ENCODE data around the gene INPP4B.

INPP4B gene

DNA sequence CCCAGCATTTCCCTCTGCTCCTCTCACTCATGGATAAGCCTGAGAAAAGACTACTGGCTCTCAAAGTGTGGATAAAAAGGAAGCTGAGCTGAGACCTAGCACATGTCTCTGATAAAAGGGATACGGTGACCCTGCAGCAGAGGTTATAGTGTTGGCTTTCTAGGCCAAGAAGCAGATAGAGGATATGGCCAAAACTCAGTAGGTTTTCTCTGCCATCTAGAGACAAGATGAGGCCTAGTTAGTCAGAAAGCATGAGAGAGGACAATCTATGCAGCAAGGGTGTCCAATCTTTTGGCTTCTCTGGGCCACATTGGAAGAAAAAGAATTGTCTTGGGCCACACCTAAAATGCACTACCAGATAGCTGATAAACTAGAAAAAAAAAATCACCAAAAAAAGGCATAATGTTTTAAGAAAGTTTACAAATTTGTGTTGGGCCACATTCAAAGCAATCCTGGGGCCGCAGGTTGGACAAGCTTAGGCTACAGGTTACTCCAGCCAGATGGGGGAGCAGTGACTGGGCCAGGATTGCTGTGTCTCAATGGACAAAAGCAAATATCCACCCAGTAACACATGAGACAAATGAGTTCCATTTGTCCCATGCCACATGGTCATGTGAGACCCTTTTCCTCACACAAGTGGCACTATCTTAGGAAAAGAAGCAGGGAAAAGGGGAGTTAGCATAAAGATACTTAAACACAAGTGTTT lies 411.4 kb downstream of the INPP4B start:
- Histone ChIP-seq H3K27ac (ENCODE audit: low read depth, low read length) (no peak overlapping the region), H3K4me1 (ENCODE audit: control insufficient read depth in 1 of 2, insufficient read depth in 2 of 2, low read length in 2 of 2) (no peaks in the 10 kb centered on the region), H3K36me3 (ENCODE audit: control insufficient read depth in 1 of 2, insufficient read depth in 2 of 2, low read length in 2 of 2) (no peaks in the 10 kb centered on the region), H3K27me3 (ENCODE audit: control insufficient read depth in 1 of 2, insufficient read depth in 2 of 2, low read length in 2 of 2) (no peaks in the 10 kb centered on the region), H3K9me3 (ENCODE audit: control insufficient read depth in 1 of 2, low read length in 2 of 2) (no peaks in the 10 kb centered on the region), H3K9ac (ENCODE audit: low read depth in 1 of 2, low read length in 2 of 2) (no peak overlapping the region), H3K4me3 (ENCODE audit: low read depth in 1 of 2, low read length in 2 of 2) (no peak overlapping the region)

DNA sequence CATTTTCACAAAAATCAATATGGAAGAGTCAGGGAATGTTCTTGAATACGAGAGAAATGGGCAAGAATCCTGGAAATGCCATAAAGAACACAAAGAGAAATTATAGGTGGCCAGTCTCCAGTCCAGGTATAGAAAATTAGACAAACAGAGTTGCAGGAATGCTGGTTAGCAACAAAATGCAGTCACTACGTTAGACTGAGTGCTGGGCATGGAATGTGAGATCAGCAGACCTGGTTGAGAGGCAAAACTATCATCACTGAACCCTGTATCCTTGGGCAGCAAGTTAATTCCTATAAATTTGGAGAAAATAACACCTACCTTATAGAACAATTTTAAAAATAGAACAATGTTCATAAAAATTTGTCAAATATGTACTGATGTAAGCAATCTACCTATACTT lies 417.4 kb downstream of the INPP4B start:
- H3K9ac ChIP-seq (ENCODE audit: low read depth in 1 of 2, low read length in 2 of 2) = no peak overlapping the region
- no peak overlapping the region for H3K27ac ChIP-seq (ENCODE audit: low read depth, low read length)
- no peaks in the 10 kb centered on the region for H3K27me3 ChIP-seq (ENCODE audit: control insufficient read depth in 1 of 2, insufficient read depth in 2 of 2, low read length in 2 of 2)
- no peaks in the 10 kb centered on the region for H3K4me1 ChIP-seq (ENCODE audit: control insufficient read depth in 1 of 2, insufficient read depth in 2 of 2, low read length in 2 of 2)
- no peak overlapping the region for H3K4me3 ChIP-seq (ENCODE audit: low read depth in 1 of 2, low read length in 2 of 2)
- H3K36me3 ChIP-seq (ENCODE audit: control insufficient read depth in 1 of 2, insufficient read depth in 2 of 2, low read length in 2 of 2) = no peaks in the 10 kb centered on the region
- no peaks in the 10 kb centered on the region for H3K9me3 ChIP-seq (ENCODE audit: control insufficient read depth in 1 of 2, low read length in 2 of 2)

DNA sequence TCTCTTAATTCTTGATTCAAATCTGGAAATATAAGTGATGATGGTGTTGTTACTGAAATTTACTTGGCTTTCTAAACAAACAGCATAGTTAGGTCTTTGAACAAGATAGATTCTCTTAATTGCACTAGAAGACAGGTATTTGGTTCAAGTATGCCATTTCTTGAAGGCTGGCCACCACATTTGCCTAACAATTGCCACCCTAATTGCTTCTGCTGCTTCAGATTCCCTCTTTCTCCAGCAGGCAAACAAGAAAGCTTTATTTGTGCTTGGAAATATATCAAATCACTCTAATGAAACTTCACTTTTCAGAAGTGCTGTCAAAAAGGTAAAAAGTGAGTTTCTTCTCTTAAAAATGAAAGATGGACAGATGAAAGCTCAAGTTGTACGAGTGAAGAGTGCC lies 418.6 kb downstream of the INPP4B start:
- no peaks in the 10 kb centered on the region for H3K4me1 ChIP-seq (ENCODE audit: control insufficient read depth in 1 of 2, insufficient read depth in 2 of 2, low read length in 2 of 2)
- H3K9me3 ChIP-seq (ENCODE audit: control insufficient read depth in 1 of 2, low read length in 2 of 2) = no peaks in the 10 kb centered on the region
- H3K27me3 ChIP-seq (ENCODE audit: control insufficient read depth in 1 of 2, insufficient read depth in 2 of 2, low read length in 2 of 2) = no peaks in the 10 kb centered on the region
- no peak overlapping the region for H3K27ac ChIP-seq (ENCODE audit: low read depth, low read length)
- H3K36me3 ChIP-seq (ENCODE audit: control insufficient read depth in 1 of 2, insufficient read depth in 2 of 2, low read length in 2 of 2) = no peaks in the 10 kb centered on the region
- H3K4me3 ChIP-seq (ENCODE audit: low read depth in 1 of 2, low read length in 2 of 2) = no peak overlapping the region
- no peak overlapping the region for H3K9ac ChIP-seq (ENCODE audit: low read depth in 1 of 2, low read length in 2 of 2)

DNA sequence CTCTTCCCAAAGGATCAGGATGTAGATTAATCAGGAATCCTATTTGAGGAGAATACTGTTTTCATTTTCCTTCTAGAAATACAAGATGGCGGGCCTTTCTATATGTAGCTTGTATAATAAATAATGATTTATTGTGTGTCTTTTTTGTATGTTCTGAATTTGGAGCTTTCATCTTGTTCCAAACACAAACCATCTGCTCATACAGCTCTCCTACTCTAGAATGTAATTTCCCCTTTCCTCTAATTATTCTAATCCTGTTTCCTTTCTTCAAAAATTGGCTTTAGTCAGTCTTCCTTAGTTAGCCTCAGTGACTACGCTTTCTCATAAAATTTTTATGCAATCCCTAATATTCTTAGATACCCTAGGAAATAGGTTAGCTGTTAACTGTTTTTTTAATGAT lies 422.2 kb downstream of the INPP4B start:
- Histone ChIP-seq H3K4me1 (ENCODE audit: control insufficient read depth in 1 of 2, insufficient read depth in 2 of 2, low read length in 2 of 2) (peaks cover 0 to 5% of the 10 kb centered on the region in 2 donors), H3K9me3 (ENCODE audit: control insufficient read depth in 1 of 2, low read length in 2 of 2) (no peaks in the 10 kb centered on the region), H3K27me3 (ENCODE audit: control insufficient read depth in 1 of 2, insufficient read depth in 2 of 2, low read length in 2 of 2) (no peaks in the 10 kb centered on the region), H3K9ac (ENCODE audit: low read depth in 1 of 2, low read length in 2 of 2) (no peak overlapping the region), H3K27ac (ENCODE audit: low read depth, low read length) (no peak overlapping the region), H3K4me3 (ENCODE audit: low read depth in 1 of 2, low read length in 2 of 2) (no peak overlapping the region), H3K36me3 (ENCODE audit: control insufficient read depth in 1 of 2, insufficient read depth in 2 of 2, low read length in 2 of 2) (no peaks in the 10 kb centered on the region)

DNA sequence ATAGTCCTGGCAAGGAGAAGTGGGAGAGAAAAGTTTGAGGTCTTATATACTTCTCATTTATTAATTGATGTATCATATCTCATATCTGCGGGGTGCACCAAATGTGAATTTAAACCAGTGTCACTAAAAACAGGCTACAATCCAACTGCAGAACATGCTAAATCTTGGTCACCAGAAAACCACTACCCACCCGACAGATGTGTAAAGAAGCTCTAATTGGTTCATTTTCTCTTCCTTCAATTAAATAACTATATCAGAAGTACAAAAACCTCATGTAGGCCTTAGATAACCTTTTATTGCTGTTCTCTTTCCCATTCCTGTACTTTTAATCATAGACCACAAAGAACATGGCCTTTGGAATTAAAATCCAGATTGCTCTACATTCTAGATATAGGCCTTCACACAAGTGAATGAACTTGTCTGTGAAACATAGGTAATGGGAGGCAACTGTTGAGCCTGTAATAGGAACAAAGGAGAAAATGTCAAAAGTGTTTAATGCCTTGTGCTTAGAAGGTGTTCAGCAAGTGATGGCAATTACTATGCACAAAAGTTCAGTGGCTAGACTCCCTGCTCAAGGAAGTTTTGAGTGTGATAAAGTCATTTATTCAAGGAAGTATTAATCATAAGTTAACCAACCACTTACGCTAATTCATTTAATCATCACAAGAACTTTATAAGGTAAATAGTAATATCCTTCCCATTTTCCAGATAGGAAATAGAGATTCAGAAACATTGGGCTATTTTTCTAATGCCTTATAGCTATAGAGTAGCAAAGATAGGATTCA lies 425.6 kb downstream of the INPP4B start:
- Histone ChIP-seq H3K9me3 (ENCODE audit: control insufficient read depth in 1 of 2, low read length in 2 of 2) (no peaks in the 10 kb centered on the region), H3K27me3 (ENCODE audit: control insufficient read depth in 1 of 2, insufficient read depth in 2 of 2, low read length in 2 of 2) (no peaks in the 10 kb centered on the region), H3K4me3 (ENCODE audit: low read depth in 1 of 2, low read length in 2 of 2) (no peak overlapping the region), H3K36me3 (ENCODE audit: control insufficient read depth in 1 of 2, insufficient read depth in 2 of 2, low read length in 2 of 2) (no peaks in the 10 kb centered on the region), H3K4me1 (ENCODE audit: control insufficient read depth in 1 of 2, insufficient read depth in 2 of 2, low read length in 2 of 2) (peaks cover 0 to 5% of the 10 kb centered on the region in 2 donors), H3K9ac (ENCODE audit: low read depth in 1 of 2, low read length in 2 of 2) (no peak overlapping the region), H3K27ac (ENCODE audit: low read depth, low read length) (no peak overlapping the region)

DNA sequence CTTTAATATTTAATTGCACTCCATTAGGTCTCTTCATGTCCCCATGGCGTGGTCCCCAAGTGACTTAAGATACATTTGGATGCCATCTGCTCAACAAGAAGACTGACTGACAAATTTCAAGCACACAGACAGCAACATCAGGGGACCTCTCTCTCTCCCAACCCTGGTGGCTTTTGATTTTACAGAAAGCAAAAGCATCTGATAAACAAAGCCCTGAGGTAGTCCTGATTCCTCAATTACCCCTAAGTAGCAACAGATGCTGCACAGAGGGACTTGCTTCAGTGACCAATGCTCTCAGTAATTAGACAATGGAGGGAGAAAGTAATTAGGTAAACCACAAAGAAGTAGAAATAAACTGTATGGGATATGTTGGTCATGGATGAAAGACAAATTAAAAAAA lies 426.4 kb downstream of the INPP4B start:
- H3K4me3 ChIP-seq (ENCODE audit: low read depth in 1 of 2, low read length in 2 of 2) = no peak overlapping the region
- peaks cover 0 to 5% of the 10 kb centered on the region in 2 donors for H3K4me1 ChIP-seq (ENCODE audit: control insufficient read depth in 1 of 2, insufficient read depth in 2 of 2, low read length in 2 of 2)
- no peak overlapping the region for H3K9ac ChIP-seq (ENCODE audit: low read depth in 1 of 2, low read length in 2 of 2)
- H3K9me3 ChIP-seq (ENCODE audit: control insufficient read depth in 1 of 2, low read length in 2 of 2) = no peaks in the 10 kb centered on the region
- H3K36me3 ChIP-seq (ENCODE audit: control insufficient read depth in 1 of 2, insufficient read depth in 2 of 2, low read length in 2 of 2) = no peaks in the 10 kb centered on the region
- H3K27me3 ChIP-seq (ENCODE audit: control insufficient read depth in 1 of 2, insufficient read depth in 2 of 2, low read length in 2 of 2) = no peaks in the 10 kb centered on the region
- no peak overlapping the region for H3K27ac ChIP-seq (ENCODE audit: low read depth, low read length)

DNA sequence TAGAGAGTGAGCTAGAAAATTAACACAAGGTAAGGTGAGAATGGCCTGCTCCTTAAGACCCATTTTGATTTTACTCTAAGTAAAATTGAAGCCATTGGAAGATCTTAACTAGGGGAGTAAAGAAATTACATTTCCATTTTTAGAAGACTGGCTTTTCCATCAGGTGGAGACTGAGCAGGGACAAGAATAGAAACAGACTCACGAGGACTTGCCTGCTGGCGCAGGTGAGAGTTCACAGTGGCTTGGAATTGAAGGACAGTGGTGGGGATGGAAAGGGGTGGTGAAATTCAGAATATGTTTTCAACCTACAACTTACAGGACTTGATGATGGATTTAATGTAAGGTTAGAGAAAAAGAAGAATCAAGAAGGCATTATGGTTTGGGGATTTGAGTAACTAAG lies 427.4 kb downstream of the INPP4B start:
- no peaks in the 10 kb centered on the region for H3K27me3 ChIP-seq (ENCODE audit: control insufficient read depth in 1 of 2, insufficient read depth in 2 of 2, low read length in 2 of 2)
- H3K9ac ChIP-seq (ENCODE audit: low read depth in 1 of 2, low read length in 2 of 2) = no peak overlapping the region
- no peak overlapping the region for H3K4me3 ChIP-seq (ENCODE audit: low read depth in 1 of 2, low read length in 2 of 2)
- H3K27ac ChIP-seq (ENCODE audit: low read depth, low read length) = no peak overlapping the region
- H3K4me1 ChIP-seq (ENCODE audit: control insufficient read depth in 1 of 2, insufficient read depth in 2 of 2, low read length in 2 of 2) = peaks cover 0 to 5% of the 10 kb centered on the region in 2 donors
- H3K9me3 ChIP-seq (ENCODE audit: control insufficient read depth in 1 of 2, low read length in 2 of 2) = no peaks in the 10 kb centered on the region
- H3K36me3 ChIP-seq (ENCODE audit: control insufficient read depth in 1 of 2, insufficient read depth in 2 of 2, low read length in 2 of 2) = no peaks in the 10 kb centered on the region

DNA sequence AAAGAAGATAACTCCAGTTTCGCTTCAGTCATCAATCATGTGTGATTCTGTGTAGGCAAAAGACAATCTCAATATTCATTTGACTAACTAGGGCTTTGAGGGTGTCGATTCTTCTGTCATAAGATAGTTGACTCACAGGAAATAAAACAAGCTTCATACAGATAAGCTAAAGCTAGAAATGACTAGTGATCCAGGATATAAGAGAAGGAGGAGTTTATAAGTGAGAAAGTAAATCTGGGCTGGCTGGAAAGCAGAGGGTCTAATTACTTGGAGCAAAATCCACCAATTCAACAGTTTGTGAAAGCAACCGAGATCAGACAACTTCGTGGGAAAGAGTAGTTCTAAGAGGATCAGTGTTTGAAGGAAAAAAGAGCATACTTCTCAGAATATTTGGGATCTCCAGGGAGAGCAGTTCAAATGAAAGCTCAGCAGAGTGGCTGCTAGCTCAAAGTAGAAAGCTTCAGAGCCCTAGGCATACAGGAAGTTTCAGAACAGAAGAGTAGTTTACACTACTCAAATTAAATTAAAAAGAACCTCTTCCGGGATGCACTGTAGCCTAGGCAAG lies 429.3 kb downstream of the INPP4B start:
- Histone ChIP-seq H3K36me3 (ENCODE audit: control insufficient read depth in 1 of 2, insufficient read depth in 2 of 2, low read length in 2 of 2) (no peaks in the 10 kb centered on the region), H3K9ac (ENCODE audit: low read depth in 1 of 2, low read length in 2 of 2) (no peak overlapping the region), H3K27me3 (ENCODE audit: control insufficient read depth in 1 of 2, insufficient read depth in 2 of 2, low read length in 2 of 2) (no peaks in the 10 kb centered on the region), H3K4me3 (ENCODE audit: low read depth in 1 of 2, low read length in 2 of 2) (no peak overlapping the region), H3K4me1 (ENCODE audit: control insufficient read depth in 1 of 2, insufficient read depth in 2 of 2, low read length in 2 of 2) (peaks cover 0 to 5% of the 10 kb centered on the region in 2 donors), H3K27ac (ENCODE audit: low read depth, low read length) (no peak overlapping the region), H3K9me3 (ENCODE audit: control insufficient read depth in 1 of 2, low read length in 2 of 2) (no peaks in the 10 kb centered on the region)

DNA sequence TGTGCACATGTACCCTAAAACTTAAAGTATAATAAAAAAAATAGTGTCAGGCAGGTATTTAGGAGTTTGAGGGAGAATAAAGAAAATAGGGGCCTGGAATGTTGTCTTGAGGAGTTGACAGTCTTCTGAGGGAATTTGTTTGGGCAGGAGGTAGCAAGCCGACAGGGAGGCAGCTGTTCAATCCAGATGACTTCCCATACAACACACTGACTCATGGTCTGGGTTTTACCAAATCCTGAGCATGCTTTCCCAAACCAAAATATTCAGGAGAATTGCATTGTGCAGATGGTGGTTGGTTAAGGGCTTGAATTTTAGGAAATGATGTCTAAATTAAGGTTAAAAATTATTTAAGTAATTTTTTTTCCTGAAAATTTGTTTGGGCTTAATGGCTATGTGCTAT lies 430.0 kb downstream of the INPP4B start:
- Histone ChIP-seq H3K4me3 (ENCODE audit: low read depth in 1 of 2, low read length in 2 of 2) (no peak overlapping the region), H3K27me3 (ENCODE audit: control insufficient read depth in 1 of 2, insufficient read depth in 2 of 2, low read length in 2 of 2) (no peaks in the 10 kb centered on the region), H3K9me3 (ENCODE audit: control insufficient read depth in 1 of 2, low read length in 2 of 2) (no peaks in the 10 kb centered on the region), H3K36me3 (ENCODE audit: control insufficient read depth in 1 of 2, insufficient read depth in 2 of 2, low read length in 2 of 2) (no peaks in the 10 kb centered on the region), H3K27ac (ENCODE audit: low read depth, low read length) (no peak overlapping the region), H3K9ac (ENCODE audit: low read depth in 1 of 2, low read length in 2 of 2) (no peak overlapping the region), H3K4me1 (ENCODE audit: control insufficient read depth in 1 of 2, insufficient read depth in 2 of 2, low read length in 2 of 2) (peaks cover 0 to 3% of the 10 kb centered on the region in 2 donors)

DNA sequence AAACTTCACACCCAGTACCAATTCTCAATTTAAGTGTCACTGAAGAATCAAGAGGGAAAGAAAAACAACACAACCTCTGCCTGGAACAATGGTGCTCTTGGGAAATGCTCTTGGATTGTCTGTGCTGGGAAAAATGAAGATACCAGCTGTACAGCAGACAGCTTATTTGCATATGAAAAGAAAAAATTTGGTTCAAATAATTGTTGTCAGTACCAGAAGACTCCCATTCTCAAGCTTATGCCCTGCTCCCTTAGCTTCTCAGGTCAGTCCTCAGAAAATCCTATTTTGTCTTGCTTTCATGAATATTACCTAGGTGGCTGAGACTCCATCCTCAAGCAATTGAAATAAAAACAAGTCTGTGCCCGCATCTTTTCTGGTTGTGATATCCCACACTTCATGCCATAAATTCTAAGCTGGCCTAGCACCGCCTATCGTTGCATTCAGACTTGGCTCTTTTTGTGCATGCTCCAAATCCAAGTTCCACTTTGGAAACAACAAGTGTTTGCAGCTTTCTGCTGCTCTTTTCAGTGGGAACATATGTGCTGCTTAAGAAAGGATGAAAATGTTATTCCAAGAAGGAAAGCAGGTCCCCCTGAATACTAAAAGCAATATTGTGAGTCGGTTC lies 431.6 kb downstream of the INPP4B start:
- H3K27me3 ChIP-seq (ENCODE audit: control insufficient read depth in 1 of 2, insufficient read depth in 2 of 2, low read length in 2 of 2) = no peaks in the 10 kb centered on the region
- H3K9ac ChIP-seq (ENCODE audit: low read depth in 1 of 2, low read length in 2 of 2) = no peak overlapping the region
- no peaks in the 10 kb centered on the region for H3K4me1 ChIP-seq (ENCODE audit: control insufficient read depth in 1 of 2, insufficient read depth in 2 of 2, low read length in 2 of 2)
- no peak overlapping the region for H3K4me3 ChIP-seq (ENCODE audit: low read depth in 1 of 2, low read length in 2 of 2)
- H3K9me3 ChIP-seq (ENCODE audit: control insufficient read depth in 1 of 2, low read length in 2 of 2) = no peaks in the 10 kb centered on the region
- no peaks in the 10 kb centered on the region for H3K36me3 ChIP-seq (ENCODE audit: control insufficient read depth in 1 of 2, insufficient read depth in 2 of 2, low read length in 2 of 2)
- H3K27ac ChIP-seq (ENCODE audit: low read depth, low read length) = no peak overlapping the region

Data from duodenal mucosa (tissue), 2 donors.